ENCODE data around the gene CMSS1.

Gene CMSS1

DNA sequence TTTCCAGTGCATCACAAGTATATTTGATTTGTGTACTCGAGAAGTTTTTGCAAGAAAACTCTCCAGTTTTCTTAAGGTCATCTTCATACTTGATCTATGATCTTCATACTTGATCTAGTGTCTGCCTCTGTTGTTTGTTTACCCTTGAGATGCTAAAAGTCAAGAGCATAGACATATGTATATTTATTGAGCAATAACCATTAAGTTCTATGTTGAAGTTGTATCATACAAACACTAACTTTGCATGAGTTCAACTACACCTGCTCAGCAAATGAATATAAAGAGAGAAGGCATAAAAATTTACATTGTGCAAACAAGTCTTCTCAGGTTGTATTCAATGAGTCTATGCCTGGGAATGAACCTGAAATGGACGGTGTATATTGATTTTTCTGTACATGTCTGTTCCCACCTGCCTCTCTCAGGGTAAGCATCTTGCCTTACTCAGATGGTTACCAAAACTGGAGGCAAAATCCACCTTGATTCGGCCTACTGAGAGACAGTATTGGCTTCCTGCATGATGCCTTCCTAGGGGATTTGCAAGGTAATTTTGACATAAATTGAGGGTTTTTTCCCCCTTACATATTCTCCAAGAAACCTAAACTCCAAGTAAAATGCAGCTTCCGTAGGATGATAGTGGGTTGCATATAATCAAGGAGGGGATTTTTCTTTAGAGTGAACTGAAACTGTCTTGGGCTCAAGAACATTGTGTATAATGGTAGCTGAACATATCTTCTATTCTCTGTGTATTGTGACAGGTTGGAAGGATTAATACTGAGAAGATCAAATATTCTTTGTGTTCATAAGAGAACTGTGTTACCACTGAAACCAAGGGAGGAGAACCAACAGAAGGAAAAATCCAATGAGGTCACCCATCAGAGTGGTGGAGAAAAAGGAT lies 186.2 kb downstream of the CMSS1 start:
- no peak for DNase-seq

DNA sequence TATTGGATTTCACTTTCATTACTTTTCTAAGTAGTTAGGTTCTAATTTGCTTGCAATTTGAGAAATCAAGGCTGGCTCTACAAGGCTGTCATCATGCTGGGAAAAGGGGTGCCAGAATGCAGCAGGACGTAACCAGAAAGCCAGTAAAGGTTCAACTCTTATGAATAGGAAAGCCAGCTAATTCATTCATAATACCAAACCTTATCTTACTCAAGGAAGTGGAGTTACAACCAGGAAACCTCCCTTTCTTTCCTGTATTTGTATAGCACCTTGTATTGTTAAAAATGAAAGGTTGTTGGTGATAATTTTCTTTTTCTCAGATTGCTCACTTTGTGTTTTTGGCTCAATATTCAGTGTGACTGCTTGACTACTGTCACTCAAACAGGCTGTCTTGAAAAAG lies 187.3 kb downstream of the CMSS1 start:
- DNase-seq: no peak

DNA sequence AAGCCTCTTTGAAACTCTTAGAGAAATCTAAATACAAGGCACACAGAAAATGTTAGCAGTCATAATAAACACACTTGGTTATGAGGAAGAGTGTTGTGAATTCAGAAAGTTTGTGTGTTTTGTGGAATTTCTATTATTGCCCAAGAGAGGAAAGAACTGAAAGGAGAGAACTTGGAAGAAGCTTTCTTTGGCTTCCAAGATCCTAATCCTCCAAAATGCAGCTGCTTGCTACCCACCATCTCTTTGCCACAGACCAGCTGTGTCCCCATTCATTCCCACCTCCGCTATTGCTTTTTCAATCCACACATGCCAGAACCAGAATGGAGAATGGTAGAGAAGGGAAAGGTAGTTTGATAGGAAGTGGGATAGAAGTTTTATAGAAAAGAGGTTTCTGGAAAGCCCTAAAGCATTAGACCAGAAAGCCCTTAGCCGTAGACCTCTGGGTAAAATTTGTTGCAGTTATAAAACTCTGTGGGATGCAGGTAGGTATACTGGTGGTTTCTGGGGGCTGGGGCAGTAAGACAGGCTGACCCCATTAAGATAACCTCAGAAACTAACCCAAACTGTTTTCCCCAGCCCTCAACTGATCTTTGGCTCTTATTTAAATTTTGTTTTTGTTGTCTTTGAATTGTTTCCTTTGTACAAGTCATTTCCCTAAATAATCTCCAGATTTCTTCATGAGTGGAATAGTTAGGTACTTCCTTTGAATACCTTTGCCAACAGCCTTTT lies 188.2 kb downstream of the CMSS1 start:
- no peak for DNase-seq

DNA sequence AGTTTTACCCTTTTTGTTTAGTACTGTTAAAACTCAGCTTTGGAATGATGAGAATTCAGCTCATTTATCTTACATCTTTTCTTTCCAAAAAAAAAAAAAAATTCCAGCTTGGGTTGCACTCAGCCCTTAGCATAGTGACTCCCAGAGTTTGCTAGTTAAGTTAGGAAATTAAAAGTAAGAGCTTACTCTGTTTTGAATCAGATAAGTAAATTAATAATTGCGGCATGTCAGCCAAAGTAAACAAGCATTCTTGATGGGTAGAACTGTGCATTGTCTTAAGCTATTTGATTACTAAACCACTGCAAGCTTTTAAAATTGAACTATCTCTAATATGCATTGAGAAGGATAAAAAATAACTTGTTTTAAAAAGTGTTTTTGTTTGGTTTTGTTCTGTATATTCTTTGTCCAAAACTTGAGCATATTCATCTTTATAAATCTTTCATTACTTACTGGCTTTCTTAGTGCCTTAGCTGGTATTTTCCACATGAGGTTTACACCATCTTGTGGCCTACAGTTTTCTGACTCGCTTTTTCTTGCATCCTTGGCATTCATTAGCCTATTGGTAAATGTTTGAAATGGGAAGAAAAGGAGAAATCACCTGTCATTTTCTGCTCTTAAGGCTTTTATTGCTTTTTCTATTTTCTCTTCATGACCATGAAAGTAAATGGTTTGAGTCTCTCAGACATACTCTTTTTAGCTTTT lies 189.1 kb downstream of the CMSS1 start:
- no peak for DNase-seq

DNA sequence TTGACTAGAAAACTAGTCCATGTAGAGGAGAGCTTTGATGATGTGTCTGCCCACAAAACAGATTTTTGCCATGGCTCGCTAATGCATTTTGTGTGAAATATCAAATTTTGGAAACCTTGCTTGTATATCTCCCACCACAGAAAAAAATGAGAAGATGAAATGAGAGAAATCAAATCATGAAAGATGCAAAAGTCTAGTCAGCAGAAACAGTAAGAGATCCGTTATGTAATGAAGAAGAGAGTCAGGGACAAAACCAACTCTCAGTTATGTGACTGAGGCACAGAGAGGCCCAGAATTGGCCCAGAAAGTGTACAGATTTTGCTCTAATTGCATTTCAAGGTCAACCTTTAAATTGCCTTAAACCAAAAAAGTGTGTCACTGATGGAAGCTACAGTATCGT lies 189.7 kb downstream of the CMSS1 start:
- no peak for DNase-seq

DNA sequence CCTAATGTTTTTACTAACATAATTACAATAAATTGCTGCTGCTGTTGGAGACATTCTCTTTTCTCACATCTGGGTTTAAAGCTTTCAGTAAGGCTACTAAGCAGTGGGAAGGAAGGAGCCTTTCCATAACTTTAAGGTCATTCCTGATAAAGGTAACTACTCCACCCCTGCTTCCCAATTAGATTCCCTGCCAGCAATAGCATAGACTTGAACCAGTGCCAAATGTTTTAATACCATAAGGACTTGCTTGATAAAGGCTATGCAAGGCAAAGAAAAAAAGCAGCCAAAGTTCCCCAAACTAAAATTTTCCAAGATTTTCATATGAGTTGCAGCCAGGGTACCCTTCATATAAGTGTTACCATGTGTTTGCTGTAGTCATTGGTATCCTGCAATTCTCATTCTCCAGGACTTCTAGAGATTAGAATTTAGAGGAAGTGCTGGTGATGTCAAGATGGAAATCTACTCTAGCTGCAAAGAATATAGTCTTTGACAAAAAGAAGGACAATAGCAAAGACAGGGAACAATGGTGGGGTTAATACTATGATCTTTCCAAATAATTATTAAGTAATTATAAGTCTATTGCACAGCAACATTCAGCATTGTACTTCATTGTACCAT lies 190.5 kb downstream of the CMSS1 start:
- DNase-seq: no peak

DNA sequence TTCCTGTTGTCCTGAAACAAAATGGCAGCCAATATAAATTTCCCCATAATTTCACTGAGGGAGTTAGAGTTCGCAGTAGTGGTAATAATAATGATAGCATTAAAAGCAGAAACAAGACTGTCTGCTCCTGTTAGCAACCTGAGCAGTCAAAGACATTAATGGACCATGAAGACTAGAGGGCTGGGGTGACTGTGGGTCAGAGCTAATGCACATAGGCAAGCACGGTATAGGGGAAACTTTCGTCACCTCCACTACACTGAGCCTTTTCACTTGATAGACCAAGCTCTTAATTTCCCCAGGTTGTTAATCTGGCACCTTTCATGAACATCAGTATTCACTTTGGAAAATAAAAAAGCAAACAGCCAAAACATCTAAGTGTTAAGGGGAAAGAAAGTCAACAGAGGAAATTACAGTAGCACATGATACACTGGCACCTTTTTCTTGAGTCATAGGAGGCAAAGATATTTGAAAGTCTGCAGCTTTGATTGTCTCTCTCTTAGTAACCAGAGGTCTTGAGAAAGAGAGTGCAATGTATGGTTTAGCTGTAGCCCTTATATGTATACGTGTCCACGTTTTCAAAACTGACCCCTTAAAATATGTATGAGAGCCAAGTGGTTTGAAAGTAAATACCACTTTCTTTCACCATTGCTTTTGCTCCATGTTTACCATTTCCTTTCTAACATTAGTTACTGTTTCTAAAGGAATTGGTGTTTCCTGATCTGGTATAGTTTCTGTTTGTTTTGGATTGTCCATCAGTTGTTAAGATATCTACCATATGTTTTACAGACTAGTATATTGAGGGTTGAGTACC lies 191.8 kb downstream of the CMSS1 start:
- no peak for DNase-seq

DNA sequence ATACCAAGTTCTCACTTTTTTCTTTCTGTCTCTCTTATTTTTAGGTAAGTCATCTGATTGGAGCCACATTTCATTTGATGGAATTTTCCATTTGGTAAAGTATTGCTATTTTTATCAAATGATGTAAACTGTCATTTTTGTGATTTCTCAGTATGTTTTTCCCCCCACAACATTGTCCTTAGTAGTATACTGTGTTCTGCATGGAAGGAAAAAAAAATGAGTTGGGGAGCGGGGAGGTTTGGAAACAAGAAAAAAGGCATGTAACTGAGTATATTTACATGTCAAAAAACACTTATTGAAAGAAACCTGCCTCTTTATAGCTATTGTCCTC lies 192.4 kb downstream of the CMSS1 start:
- no peak for DNase-seq

DNA sequence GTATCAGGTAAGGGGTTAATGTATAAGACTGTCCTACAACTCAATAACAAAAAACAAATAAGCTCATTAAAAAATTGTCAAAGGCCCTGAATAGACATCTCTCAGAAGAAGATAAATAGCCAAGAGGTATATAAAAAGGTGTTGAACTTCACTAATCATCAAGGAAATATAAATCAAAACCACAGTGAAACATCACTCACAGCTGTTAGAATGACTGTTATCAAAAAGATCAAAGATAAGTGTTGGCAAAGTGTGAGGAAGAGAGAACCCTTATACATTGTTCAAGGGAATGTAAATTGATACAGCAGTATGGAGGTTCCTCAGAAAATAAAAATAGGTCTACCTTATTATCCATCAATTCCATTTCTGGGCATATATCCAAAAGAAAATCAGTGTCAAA lies 201.1 kb downstream of the CMSS1 start:
- DNase-seq: no peak

DNA sequence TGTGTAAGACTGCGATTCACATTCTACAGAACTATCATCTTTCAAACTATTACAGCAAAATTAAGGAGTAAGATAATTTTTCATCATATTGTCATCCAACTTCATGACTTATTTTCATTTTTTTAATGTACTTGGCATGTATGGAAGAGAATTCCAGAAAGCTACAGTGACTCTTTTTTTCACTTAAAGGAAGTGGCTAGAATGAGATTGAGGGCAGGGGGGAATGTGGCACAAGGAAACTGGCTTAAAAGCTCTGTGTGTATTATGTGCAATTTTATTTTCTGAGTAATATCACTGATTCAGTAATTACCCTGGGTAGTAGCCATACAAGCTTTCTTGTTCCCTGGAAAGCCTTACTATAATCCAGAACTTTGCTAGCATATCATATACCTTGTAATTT lies 202.1 kb downstream of the CMSS1 start:
- DNase-seq: no peak

DNA sequence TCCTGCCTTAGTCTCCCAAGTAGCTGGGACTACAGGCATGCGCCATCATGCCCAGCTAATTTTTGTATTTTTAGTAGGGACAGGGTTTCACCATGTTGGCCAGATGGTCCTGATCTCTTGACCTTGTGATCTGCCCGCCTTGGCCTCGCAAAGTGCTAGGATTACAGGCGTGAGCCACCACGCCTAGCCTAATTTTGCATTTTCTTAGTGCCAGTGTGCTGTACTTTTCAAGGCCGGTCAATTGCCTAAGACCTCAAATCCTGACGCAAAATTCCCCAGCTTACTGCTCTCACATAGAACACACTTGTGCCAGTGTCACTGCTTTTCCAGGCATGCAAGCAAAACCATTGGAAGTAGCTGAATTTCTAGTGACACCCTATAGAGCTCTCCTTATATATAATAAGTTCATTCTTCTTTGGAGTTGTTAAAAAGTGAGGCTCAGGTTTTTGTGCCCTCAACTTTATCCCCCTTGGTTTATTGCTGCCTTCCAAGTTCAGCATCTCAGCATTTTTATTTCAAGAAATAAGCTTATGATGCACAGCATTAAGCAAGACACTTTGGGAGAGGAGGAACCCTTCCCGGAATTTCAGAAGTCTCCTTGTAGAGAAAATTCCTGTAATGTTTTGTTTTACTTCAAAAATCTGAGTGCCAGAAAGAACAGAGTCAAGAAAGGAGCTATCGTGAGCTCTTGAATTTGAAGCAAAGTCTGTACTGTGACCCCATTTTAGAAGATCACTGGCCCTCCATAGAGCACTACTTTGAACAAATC lies 203.4 kb downstream of the CMSS1 start:
- DNase-seq: no peak

DNA sequence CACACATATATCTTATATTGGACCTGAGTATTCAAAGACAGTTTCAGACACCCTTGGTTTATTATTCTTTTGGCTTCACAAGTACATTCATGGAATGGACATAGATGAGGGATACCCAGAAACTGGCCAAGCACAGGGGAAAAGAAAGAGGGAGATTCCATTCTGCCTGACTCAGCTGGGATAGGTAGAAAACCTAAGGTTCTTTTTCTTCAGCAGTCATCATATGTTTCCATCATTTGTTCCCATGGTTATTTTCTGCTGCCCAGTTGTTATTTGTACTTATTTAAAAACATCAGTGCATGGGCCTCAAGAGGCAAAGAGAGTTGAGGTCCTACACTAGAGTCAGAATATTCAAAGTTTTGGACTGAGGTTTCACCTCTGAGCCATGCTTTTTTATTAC lies 204.8 kb downstream of the CMSS1 start:
- DNase-seq: no peak

DNA sequence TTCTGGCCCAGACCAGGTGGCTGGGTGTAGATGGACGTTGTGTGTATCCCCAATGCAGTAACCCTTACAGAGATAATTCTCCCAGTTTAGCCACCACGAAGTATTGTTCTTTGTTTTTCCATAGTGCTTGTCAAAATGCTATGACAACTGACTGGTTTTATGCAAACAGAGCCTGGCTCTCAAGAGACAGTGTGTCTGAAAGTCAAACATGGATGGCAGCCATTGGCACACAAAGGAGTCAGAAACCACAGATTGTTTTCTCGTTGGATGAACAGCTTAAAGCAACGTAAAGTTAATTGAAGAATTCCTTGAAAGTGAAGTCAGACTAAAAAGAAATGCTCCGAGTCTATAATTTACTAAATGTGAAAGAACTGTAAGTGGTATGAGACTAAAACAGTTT lies 205.5 kb downstream of the CMSS1 start:
- no peak for DNase-seq

DNA sequence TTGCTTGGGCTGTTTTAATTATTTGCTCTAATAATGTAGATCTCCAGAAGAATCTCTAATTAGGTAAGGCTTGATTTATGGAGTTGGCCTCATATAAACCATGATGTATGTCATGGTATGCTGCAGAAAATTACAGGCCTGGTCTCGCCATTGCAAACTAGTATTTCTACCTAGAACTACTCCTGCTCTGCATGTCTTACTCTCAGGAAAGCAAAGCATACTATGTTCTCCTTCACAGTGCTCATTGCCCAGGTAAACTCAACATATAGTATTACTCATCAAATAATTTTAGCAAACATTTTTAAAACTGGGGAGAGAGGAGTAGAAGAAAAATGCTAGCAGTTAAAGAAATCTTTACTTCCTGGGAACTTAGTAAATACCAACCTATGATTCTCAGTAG lies 205.9 kb downstream of the CMSS1 start:
- no peak for DNase-seq

DNA sequence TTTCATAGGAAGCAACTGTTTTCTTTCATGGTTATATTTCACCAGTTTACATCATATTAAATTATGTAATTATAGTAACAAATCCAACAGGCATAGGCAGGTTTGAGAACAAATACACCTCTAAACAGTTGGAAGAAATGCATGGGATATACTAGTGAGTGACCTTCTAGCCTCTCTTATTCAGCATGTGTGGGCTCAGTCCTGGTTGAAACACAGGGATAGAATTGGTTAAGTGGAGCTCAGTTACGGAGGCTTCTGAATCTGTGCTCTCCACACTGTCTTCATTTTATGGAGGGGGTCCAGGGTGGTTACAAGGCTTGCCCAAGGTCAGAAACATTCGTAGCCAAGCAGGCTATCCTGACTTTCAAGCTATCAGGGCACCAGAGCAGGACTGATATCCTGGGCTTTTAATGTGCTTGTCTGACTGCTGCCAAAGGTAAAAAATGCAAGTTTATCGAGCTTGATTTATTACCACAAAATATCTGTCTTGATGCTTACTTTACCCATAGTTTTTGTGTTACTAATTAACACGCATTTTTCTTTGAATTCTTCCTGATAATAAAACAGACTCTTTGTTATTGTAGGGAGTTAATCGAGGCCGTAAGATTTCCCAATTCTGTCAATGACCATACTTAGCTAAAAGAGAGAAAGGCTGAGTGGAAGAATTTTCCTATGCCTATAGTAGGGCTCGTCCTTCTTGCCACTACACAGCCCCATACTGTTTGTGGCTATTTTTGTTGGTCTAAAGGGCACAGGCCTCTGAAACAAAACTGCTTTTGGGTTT lies 207.1 kb downstream of the CMSS1 start:
- DNase-seq: no peak

DNA sequence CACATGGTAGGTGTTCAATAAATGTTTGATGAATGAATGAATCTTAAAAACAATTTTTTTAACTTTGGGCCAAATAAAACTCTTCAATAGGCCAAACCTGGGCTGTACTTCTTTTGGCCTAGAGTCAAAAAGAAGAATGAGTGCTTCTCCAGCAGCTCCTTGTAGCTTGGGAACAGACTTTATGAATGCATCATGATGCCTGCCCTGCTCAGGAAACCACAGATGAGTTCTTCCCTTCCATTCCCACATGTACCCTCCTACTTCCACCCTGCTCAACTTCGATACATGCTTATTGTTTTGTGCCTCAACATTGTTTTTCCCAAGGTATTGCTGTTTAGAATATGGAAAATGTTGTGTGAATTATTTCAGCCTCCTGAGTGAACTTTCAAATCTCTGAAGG lies 209.7 kb downstream of the CMSS1 start:
- DNase-seq: no peak

DNA sequence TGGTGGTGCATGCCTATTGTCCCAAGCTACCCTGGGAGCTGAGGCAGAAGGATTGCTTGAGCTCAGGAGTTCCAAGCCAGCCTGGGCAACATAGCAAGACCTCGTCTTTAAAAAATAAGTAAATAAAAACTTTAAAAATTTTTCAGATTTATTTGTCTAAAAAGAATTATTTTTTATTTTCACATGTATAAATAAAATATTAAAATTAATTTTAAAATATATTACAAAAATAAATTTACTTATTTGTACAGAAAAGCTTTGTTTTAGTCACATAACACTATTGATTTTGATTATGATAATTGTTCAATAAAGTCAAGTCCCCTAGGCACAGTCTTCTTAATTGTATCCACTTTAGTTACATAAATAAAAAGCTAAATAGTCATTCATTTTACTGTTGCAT lies 211.4 kb downstream of the CMSS1 start:
- DNase-seq: no peak

DNA sequence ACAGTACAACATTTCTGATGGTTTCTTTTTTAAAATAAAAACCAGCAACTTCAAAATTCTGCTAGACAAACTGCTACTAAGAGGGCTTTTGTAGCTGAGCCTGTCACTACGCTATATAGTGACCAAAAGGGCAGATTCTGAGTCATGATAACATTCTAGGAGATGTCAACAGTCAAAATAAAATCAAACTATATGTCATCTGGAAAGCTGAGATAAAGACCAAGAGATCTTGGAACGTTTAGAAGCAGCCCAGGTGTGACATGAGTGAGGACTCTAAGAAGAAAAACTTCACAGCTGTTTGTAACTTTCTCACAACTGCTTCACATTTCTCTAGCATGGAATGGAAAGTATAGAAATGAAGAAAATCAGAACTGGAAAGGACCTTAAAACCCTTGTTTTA lies 212.0 kb downstream of the CMSS1 start:
- no peak for DNase-seq

DNA sequence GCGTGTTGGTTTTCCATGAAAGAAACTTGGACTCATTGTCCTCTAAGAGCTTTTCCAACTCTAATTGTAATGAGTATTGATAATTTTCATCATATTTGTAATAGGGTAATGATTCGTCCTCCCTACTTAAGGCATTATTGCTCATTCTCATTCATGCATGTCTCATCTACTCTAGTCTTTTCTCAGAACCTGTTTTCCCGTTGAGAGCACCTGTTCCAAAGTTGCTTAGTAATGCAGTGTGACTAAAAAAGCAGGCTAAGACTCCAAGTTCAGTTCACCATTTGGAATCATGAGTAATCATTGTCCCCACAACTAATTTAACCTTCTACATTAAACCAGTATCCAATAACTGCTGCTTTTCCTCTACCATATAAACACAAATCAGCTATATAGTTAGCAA lies 212.7 kb downstream of the CMSS1 start:
- no peak for DNase-seq

DNA sequence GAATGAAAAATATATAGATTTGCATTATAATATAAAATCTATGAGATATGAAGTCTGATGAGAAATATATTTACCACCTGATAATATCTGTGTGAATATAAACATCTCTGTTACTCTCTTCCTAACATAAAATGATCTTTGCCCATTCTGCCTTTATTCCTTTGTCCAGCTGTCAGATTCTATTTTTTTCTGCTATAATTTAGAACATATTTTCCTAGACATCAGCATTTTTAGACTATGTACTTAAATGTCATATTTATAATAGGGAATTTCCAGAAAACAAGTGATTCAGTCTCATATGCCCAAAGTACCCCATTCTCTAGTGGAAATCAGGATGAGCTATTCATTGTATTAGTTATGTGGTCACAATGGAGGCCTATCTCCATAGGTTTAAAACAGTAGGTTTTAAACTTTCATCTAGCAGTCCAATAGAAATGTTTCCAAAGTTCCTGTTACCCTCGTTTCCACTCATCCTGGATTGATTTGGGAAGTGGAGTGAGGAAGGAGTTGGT lies 213.3 kb downstream of the CMSS1 start:
- no peak for DNase-seq

DNA sequence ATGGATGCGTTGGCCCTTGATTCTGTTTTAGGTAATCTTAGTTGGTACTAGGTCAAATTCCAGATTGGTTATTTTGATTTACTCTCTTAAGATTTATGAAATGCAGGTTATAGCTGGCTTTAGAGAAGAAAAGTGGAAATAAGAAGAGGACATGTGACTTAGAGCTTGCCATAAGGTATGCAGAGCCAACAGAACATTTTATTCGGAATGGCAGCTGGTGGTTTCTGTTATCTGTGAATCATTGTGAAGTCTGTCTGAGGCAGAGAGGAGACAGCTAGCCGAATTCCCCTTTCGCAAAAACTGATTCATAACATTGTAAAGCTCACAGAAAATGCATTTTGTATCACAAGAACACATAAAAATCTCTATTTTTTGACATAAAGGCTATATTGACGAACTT lies 214.6 kb downstream of the CMSS1 start:
- no peak for DNase-seq

All from activated effector memory CD4-positive, alpha-beta T cell treated with anti-CD3 and anti-CD28 coated beads, Interleukin-2, amount 50 U/mL, for 16 hours (primary cell).